HG03108 (cell line): Measurements from ENCODE around the gene RALB.
"Not testable (repeated sequence)": the region's sequence is repeated elsewhere in the genome, so short reads cannot be mapped to it uniquely, and the experiment has no call there.

Source experiments
- ATAC-seq: cut with Tn5 transposase; IDR thresholded peaks from one replicate; pipeline ENCODE4 v1.9.1; 2021; ENCODE audit warnings: moderate library complexity; ENCODE audit not compliant: unreplicated experiment

RALB gene

DNA sequence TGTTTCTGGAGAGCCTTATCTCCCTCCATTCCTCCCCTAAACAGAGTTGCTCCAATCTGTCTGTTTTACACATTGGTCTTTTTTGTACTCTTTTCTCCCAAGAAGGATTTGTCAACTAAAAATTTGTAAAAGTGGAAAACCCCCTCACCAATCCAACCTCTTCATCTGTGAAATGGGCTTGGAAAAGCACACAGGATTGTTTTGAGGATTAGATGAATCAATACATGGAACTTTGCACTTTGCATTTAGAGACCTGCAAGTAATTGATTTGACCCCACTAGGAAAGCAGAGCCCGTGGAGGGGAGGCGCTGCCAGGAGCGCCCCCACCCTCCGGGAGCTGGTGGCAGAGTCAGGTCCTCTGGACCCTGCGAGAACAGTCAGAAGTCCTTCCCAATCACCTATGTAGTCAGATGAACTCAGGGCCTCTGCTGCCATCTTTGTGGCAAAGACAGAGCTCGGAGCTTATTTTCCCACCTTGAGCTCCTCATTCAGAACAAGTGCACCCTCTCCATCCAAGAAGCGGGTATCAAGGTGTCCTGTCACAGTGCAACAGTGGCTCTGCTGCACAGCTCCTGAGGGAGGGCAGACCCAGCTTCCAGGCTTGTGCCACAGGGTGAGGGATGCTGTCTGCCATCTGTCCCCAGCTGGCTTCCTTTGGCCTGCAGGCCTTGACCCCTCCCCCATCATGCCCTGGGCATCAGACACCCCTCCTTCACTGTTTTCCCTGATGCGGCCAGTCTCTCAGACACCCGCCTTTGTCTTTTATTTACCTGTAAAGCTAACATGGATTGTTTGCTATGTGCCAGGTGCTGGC is 27.7 kb upstream of the RALB start:
- ATAC-seq, result no peak

DNA sequence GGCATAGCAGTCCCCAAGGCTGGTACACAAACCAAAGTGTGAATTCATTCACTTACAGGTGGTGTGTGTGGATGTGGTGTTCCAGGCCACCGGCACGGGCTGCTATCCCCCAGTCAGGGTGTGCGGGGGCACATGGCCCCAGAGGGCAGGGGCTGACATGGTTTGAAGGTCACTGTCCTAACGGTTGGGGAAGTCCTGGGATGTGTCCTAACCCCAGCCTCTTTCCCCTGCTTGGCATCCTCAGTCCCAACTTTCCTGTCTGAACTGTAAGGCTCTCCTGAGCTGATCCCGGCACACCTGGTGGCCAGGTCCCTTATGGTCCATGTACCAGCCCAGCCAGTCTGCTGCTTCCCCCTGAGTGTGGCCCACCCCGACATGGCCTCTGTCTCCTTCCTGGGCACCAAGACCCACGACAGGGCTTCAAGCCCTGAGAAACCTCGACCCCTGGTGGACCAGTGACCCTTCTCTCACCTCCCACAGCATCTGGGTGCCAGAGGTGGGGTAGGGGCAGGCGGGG is 27.0 kb upstream of the RALB start:
- ATAC-seq, result no peak

DNA sequence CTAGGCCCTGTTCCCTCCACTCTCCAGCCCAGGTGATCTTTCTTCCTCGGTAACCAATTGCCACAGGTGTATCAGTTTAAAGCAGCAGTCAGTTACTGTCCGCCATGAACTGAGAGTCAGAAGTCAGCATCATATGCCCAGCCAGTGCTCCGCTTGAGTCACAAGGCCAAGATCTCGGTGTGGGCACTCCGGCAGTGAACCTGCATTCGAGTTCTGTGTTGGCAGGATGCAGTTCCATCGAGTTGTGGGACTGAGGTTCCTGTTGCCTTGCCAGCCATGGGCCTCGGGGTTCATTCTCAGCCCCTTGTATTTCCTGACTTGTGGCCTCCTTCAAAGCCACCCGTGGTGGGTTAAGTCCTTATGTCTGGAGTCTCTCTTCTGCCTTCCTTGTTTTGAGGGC is 26.3 kb upstream of the RALB start:
- no peak for ATAC-seq

DNA sequence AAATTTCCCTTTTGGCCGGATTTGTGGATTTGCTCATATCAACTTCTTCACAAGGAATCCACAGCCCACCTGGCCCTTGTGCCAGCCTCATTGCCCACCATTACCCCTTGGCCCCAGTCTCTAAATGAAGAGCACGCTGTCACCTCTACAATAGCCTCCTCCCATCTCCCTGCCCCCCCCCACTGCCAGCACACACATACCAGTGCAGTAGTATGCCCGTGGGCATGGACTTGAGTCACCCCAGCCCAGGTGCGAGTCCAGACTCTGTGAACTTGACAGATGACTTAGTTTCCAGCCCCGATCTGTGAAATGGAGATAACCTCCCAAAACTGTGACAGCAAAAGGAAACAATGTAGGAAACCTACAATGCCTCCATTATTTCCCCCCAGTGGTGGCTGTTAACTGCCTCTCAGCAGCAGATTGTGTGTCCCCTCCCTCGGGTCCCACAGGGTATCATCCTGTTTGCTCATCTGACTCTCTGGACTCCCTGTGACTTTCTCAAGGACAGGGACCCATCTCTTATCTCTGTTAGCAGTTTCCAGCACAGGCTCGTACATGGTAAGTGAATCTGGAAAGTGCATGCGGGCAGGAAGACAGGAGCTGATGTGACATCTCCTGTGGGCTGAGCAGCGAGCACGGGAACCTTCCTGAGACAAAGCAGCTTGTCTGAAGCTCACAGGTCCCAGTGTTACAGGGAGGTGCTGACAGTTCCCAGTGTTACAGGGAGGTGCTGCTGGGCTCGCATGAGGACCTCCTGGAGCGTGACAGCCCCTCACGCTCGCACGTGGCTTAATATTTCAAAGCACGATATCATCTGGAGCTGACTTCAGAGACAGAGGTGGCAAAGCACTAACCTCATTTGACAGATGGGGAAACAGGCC is 25.3 kb upstream of the RALB start:
- no peak for ATAC-seq

DNA sequence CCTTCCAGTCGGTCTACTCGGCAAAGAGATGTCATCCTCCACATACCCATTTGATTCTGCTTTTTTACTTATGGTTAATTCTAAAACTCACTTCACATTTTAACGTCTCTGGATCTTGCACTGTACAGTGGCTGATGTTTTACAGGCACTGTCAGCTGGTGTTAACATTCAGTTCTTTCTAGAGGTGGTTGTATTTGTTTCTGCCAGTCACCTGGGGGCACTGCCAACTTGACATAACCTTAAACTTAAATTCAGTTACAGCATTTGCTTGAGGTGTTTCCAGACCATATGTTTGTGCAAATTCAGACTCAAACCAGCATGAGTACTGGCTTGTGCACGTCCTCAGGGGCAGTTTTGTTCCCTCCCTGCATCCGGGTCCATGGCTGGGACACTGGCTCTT is 24.1 kb upstream of the RALB start:
- no peak for ATAC-seq

DNA sequence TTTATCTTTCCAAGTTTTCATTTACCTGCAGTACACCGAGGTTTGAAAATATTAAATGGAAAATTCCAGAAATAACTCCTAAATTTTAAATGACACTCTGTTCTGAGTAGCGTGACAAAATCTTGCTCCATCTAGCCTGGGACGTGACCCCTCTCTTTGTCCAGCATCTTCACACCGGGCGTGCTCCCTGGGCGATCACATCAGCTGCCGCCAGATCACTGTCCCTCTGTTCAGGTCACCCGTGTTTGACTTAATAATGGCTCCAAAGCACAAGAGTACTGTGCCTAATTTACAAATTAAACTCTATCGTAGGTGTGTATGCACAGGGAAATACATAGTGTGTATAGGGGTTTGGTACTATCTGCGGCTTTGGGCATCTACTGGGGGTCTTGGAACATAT is 23.3 kb upstream of the RALB start:
- no peak for ATAC-seq

DNA sequence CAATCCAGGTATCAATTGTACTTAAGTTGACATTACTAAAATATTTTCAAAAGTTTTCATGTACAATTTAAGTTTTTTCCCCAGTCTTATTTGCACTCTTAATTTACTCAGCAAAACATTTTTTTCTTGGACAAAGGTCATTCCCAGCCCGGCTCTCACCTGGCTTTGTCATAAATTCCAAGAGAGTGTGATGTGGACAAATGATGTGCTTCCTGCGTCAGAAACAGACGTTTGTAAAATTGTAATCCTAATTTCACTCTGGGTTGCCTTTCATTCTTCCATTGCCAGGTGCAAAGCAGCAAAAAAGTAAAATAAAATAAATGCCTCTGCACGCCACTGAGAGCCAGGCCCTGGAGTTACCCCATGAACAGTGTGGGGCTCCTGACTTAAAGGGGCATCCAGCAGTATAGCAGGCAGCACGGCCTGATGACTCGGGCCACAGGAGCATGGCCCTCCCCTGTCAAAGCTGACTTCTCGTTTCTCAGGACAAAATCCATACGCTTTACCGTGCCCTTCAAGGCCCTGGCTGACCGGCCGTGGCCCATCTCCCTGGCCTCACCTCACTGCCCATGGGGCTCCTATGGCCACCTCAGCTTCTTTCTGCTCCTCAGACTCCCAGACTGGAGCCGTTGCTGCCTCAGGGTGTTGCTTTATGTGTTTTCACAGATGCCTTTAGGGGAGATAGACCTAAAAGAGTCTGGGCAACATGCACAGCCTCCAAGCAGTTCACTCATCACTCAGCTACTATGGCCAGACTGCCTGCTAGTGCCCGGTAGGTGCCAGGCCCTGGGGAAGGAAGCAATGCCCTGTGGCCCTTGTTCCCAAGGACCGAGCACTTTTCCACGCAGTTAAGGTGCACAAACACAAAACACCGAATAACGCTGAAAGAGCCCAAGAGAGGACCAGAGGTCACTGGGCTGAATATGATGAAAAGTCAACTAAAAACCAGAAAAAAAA is 21.9 kb upstream of the RALB start:
- no peak for ATAC-seq

DNA sequence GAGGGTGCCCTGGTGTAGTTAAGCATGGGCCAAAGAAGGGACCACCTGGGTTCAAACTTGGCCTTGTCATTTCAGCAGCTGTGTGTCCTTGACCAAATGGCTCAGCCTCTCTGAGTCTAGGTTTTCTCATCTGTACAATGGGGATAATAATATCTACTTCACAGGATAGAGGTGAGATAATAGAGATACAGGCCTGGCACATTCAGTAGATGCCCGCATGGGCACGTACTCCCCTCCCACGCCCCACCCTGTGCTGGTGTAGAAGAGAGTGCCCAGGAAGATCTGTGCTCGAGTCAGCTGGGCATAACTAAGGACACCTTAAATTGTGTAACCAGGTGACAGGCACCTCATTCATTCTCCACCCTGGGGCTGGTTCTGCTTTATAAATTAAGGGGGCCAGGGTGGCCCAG is 21.1 kb upstream of the RALB start:
- peak; percentile 5 for ATAC-seq

DNA sequence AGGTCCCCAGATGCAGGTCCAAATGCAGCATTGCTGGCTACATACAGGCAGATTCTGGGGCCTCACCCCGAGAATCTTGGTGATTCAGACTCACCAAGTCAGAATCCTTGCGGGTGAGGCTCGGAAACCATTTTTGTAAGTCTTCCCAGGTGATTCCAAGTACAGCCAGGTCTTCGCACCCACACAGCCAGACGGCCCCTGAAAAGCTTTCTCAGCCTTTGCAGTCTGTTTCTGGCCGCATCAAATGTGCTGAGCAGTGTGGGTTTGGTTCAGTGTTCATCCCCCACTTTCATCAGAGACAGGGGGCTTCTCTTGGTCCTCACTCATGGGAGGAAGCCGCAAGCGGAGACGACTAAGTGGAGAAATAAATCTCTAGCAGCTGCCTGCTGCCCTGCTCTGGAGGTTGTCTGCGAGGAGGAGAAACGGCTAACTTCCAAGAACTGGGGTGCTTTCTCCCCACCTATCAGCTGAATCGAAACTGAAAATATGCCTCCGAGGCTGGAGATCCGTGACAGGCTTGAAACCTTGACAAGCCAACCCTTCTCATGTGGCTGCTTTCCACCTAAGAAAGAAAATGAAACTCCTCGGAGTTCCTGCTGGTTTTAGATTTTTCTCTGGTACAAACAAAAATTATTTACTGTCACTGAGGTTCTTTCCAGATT is 20.5 kb upstream of the RALB start:
- ATAC-seq, result peak; percentile 75

DNA sequence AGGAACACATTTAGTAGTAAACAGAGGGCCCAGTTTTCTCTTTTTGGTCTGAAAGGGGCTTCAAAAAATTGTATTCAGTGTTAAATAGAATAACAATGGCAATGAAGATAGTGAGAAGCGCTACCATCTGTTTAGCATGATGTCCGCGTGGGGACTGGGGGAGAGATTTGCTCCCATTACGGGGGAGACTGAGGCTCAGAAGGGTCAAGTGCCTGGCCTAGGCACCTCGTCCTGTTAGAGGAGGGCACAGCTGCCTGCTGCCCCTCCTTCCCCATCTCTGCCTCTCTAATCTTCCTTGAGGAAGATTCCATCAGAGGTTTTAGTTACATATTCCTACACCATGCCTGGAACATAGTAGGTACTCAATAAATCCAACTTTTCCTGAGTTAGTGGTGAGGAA is 19.4 kb upstream of the RALB start:
- ATAC-seq, result no peak

DNA sequence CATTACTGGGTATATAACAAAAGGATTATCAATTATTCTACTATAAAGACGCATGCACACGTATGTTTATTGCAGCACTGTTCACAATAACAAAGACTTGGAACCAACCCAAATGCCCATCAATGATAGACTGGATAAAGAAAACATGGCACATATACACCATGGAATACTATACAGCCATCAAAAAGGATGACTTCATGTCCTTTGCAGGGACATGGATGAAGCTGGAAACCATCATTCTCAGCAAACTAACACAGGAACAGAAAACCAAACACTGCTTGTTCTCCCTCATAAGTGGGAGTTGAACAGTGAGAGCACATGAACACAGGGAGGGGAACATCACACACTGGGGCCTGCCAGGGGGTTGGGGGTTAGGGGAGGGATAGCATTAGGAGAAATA is 17.5 kb upstream of the RALB start:
- ATAC-seq, result not testable (repeated sequence)

DNA sequence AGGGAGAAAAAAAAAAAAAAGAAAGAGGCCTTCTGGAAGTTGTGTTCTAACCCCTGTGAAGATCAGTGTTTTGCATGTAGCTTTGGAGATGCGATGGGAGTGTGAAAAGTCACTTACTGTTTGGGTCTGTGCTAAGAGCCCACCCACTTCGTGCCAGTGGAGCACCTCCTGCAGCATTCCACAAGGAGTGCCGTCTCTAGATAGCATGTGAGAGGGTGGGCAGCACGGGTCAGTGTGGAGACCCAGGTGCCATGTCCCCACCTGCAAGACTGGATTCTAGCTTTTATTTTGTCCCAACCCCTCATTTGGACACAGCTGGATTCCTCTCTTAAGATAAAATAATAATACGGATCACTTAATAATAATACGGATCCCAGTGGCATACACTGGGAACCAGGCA is 17.0 kb upstream of the RALB start:
- no peak for ATAC-seq

DNA sequence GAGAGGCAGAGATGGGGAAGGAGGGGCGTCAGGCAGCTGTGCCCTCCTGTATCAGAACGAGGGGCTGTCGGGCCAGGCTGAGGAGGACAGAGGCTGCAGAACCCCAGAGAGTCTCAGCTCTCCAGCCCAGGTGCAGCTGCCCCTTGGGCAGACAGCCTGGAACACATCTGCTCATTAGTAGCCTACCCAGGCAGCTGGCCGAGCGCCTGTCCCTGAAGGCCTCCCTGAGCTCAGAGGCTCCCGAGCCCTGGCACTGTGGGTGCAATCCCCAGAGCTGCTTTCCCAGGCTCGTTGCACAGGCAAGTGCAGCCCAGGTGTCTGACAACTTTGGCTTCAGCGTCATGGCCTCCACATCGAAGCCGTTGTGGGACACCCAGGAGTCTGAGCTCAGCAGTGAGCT is 16.3 kb upstream of the RALB start:
- no peak for ATAC-seq

DNA sequence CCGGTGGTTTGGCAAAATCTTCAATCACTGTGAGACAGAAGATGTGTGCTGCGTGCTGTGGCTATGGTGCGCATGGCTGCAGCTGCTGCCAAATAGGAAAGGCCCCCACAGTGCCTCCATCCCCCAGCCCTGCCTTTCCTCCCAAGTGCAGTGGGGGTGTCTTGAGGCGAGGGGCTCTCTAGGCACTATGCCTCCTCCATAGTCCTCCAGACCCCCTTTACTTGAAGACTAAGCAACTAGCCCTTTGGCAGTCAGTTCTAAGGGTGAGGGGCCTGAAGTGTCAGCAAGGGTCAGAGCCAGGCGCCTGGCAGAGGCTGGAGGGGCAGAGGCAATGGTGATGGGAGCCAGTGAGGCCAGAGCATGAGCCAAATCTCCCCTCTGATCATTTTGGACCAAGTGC is 15.9 kb upstream of the RALB start:
- ATAC-seq, result no peak

DNA sequence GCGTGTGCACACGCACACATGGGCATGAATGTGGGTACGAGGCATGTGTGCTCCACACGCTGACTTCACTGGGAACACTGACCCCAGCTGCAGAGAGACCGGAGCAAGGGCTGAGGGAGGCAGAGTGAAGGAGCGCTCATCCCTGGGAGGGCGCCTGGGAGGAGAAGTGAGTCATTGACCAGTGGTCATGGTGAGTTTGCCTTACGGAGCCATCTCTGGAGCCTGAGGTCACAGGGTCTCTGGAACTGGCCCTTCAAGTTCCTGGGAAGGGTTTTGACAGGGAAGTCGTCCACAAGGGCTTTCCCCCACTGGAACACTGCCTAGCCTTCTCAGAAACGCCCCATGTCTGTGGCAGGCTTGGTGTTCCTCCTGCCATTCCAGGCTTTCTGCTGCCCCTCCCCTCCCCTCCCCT is 15.2 kb upstream of the RALB start:
- no peak for ATAC-seq

DNA sequence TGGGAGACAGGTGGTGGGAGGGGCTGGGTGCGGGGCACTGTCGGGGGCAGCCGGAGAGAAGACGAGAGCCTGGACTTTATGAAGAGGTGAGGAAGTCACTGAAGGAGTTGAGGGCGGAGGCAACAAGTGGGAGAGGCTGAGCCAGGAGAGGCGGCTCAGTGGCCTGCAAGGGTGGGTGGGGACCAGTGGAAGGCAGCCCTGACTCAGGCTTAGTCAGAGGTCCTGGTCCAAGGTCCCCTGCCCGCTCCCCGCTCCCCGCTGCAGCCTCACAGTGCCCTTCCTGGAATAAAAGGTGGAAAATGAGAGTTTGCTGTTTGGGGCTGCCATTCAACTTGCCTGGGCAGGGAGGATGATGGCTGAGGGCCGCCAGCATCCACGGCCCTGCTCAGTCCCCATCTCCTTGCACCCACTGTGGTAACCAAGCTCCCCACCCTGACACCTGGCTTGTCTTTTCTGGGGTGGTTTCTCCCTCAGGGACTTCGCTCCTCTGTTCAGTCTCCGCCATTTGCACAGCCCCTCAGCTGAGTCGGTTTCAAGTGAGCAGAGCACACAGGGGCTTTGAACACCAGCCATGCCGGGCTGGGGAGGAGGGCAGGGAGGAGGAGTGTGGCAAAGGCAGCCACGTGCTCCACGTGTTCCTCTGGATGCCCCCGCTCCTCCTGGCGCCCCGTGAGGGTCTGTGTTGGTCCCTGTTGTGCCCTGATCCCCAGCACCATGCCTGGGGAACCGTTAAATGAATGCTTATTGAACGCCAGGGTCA is 13.7 kb upstream of the RALB start:
- ATAC-seq, result no peak

DNA sequence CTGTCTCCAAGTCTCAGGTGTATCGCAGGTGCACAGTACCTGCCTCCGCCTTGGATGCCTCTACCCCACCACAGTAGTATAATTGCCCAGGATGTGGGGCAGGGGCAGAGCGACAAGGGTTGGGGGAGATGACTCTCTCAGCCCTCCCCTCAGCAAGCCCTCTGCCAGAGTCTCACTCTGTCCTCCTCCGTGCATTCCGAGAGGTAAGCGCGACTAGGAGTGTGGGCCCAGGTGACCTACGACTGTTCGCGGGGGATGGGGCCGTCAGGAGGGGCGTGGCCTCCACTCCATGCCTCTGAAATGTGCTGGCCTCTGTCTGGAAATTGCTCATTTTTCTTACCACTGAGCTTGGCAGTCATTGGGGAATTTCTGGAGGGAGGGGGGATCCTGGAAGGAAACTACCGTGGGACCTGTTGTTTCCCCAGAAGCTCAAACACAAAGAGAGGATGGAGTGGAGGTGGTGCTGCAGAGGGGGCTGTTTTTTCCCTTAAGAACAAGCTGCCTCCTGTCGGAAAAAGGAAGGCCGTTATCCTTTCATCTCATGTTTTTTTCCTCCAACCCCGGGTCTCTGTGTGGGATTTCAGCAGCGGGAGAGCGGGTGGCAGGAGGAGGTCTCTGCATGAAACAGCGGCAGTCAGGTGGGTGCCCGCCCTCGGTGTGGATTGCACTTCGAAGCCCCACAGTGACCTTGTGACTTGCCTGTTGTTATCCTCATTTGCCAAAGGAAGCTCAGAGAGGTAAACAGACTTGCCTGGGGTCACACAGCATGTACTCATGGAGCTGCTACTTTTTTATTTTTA is 13.0 kb upstream of the RALB start:
- no peak for ATAC-seq

DNA sequence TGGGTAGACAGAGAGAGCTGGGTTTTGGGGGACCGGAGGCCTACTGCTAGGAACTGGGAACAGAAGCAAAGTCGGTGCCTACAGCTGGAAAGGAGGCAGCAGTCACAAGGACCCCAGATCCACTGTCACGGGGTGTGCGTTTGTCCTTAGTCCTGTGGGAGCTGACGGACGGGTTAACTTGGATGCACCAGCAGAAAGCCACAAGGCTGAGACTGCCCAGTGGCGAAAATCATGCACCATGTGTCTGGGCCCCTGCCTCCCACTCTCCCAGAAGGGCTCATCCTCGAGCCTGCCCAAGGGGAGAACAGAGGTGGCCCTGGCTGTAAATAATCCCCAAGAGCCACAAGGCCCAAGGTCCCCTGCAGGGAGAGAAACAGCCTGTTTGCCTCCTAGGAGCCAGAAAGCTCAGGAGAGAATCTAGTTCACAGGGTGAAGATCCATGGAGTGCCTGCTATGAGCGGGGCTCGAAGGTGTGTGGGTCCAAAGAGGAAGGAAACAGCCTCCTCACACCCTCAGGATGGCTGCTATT is 11.7 kb upstream of the RALB start:
- no peak for ATAC-seq

DNA sequence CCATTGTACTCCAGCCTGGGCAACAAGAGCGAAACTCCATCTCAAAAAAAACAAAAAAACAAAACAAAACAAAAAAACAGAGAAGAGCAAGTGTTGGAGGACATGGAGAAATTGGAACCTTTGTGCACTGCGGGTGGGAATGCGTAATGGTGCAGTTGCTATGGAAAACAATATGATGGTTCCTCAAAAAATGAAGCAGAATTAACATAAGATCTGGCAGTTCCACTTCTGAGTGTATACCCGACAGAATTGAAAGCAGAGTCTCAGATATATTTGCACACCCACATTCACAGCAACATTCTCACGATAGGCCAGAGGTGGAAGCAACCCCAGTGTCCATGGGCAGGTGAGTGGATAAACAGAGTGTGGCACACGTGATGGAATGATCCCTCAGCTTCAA is 11.0 kb upstream of the RALB start:
- no peak for ATAC-seq
